WERI-Rb-1 (cell line): ENCODE data around the gene CTSK.
"Not testable (repeated sequence)": the region's sequence is repeated elsewhere in the genome, so short reads cannot be mapped to it uniquely, and the experiment has no call there.

Source experiments
- DNase-seq: peaks from one replicate; pipeline ENCODE4 v3.0.0-alpha.2; 2020
- H3K27ac ChIP-seq: fragments of 250-450 bp; sonication (Bioruptor Pico); 2 replicates; pipeline ENCODE4 v1.5.1; 2020; ENCODE audit warnings: mild to moderate bottlenecking, moderate library complexity
- H3K27me3 ChIP-seq: fragments of 250-450 bp; sonication (Bioruptor Pico); 2 replicates; pipeline ENCODE4 v1.5.1; 2021; ENCODE audit warnings: mild to moderate bottlenecking, low read depth, moderate library complexity; ENCODE audit not compliant: insufficient read depth, severe bottlenecking
- H3K36me3 ChIP-seq: fragments of 250-450 bp; sonication (Bioruptor Pico); 2 replicates; pipeline ENCODE4 v1.5.1; 2020; ENCODE audit warnings: mild to moderate bottlenecking, moderate library complexity
- H3K4me3 ChIP-seq: 2 replicates; pipeline ENCODE4 v1.5.1; 2011; ENCODE audit warnings: low read depth, mild to moderate bottlenecking, control low read depth, low read length
- H3K9me3 ChIP-seq: fragments of 250-450 bp; sonication (Bioruptor Pico); 2 replicates; pipeline ENCODE4 v1.5.1; 2021; ENCODE audit warnings: mild to moderate bottlenecking, moderate library complexity; ENCODE audit not compliant: severe bottlenecking
- CTCF ChIP-seq: IDR thresholded peaks from 2 replicates; pipeline ENCODE4 v1.5.1; 2011; ENCODE audit warnings: low read depth, mild to moderate bottlenecking, control low read depth, inconsistent platforms, low read length

The CTSK gene

GRCh38 chr1:150787455-150787854 is 20.6 kb downstream of the CTSK start:
- no peaks in the 10 kb centered on the region for H3K27me3 ChIP-seq
- TF ChIP-seq CTCF = no peak
- no peak for DNase-seq
- no peak overlapping the region for H3K27ac ChIP-seq
- no peaks in the 10 kb centered on the region for H3K36me3 ChIP-seq
- H3K4me3 ChIP-seq = no peak overlapping the region
- no peaks in the 10 kb centered on the region for H3K9me3 ChIP-seq

GRCh38 chr1:150780510-150780909 is 27.6 kb downstream of the CTSK start:
- H3K36me3 ChIP-seq = peaks cover 2% of the 10 kb centered on the region; the same call in 1 of the 2 replicates
- no peak overlapping the region for H3K4me3 ChIP-seq
- H3K27ac ChIP-seq = no peak overlapping the region
- no peaks in the 10 kb centered on the region for H3K27me3 ChIP-seq
- peaks cover 7% of the 10 kb centered on the region for H3K9me3 ChIP-seq
- TF ChIP-seq CTCF = no peak
- no peak for DNase-seq

GRCh38 chr1:150778409-150778808 is 29.7 kb downstream of the CTSK start:
- Histone ChIP-seq H3K27me3 (no peaks in the 10 kb centered on the region), H3K9me3 (peaks cover 7% of the 10 kb centered on the region), H3K4me3 (no peak overlapping the region), H3K27ac (no peak overlapping the region), H3K36me3 (peaks cover 2% of the 10 kb centered on the region; the same call in 1 of the 2 replicates)
- DNase-seq = no peak
- TF ChIP-seq CTCF = no peak

GRCh38 chr1:150777544-150777943 is 30.5 kb downstream of the CTSK start:
- Histone ChIP-seq H3K36me3 (peaks cover 2% of the 10 kb centered on the region; the same call in 1 of the 2 replicates), H3K9me3 (peaks cover 7% of the 10 kb centered on the region), H3K27me3 (no peaks in the 10 kb centered on the region), H3K27ac (no peak overlapping the region), H3K4me3 (no peak overlapping the region)
- TF ChIP-seq CTCF = no peak
- no peak for DNase-seq

GRCh38 chr1:150775931-150776505 is 32.0 kb downstream of the CTSK start:
- H3K27me3 ChIP-seq, DNase-seq, H3K36me3 ChIP-seq, H3K4me3 ChIP-seq, H3K27ac ChIP-seq, H3K9me3 ChIP-seq: not testable (repeated sequence)

GRCh38 chr1:150775276-150775675 is 32.8 kb downstream of the CTSK start:
- no peak overlapping the region for H3K4me3 ChIP-seq
- no peak overlapping the region for H3K27ac ChIP-seq
- peaks cover 6% of the 10 kb centered on the region for H3K9me3 ChIP-seq
- peaks cover 2% of the 10 kb centered on the region; the same call in 1 of the 2 replicates for H3K36me3 ChIP-seq
- DNase-seq = no peak
- no peak for TF ChIP-seq CTCF
- H3K27me3 ChIP-seq = no peaks in the 10 kb centered on the region
